ENCODE results near the gene STK32B. TPM values are rescaled to one million over a fixed set of nuclear protein-coding genes. Genes with fewer than 3 reads are reported as not detected.
"Not testable (repeated sequence)": the region's sequence is repeated elsewhere in the genome, so short reads cannot be mapped to it uniquely, and the experiment has no call there.

STK32B gene
- total RNA-seq, 1 donor = 5.3 TPM

DNA sequence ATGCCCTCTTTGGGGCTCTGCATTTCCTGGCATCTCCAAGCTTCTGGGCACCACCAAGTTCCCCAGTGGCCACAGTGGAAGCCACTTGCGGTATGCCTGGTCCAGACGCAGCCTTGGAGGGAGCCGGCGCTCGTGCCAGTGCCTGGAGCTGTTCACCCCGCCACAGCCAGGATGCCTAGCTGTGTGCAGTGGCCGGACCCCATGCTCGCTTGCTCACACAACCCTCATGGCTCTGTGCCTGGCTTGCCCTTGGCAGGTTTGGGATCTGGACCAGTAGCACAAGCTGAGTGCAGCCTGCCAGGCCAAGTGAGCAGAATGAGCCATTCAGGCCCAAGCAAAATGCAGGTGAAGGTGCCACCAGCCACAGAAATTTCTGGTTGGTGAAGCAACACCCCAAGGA is 373.6 kb downstream of the STK32B start:
- no peak for TF ChIP-seq CTCF (IDR thresholded peaks at IDR 0.05; ENCODE audit: insufficient read depth, low read length)
- H3K4me3 ChIP-seq (ENCODE audit: low read depth, low read length) = no peak overlapping the region

DNA sequence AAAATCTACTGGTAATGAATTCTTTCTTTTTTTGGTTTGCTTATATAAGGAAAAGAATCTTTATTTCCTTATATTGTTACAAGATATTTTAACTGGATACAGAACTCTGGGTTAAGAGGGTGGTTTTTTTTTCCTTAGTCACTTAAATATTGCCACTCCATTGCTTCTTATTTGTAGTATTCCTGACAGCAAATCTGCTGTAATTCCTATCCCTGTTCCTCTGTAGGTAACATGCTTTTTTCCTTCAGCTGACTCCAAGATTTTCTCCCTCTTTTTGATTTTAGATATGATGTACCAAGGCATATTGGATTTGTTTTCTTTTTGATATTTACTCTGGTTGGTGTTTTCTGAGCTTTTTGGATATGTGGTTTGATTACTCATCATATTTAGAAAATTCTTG is 378.5 kb downstream of the STK32B start:
- TF ChIP-seq CTCF (IDR thresholded peaks at IDR 0.05; ENCODE audit: insufficient read depth, low read length) = no peak
- no peak overlapping the region for H3K4me3 ChIP-seq (ENCODE audit: low read depth, low read length)
- no peak for DNase-seq (ENCODE audit: low read depth)

More for the DNA sequence above, 373.6 kb downstream of the STK32B start:
- no peak for DNase-seq (ENCODE audit: low read depth)

GRCh38 chr4:5433196-5433595 is 381.9 kb downstream of the STK32B start:
- no peak for TF ChIP-seq CTCF (IDR thresholded peaks at IDR 0.05; ENCODE audit: insufficient read depth, low read length)
- no peak for DNase-seq (ENCODE audit: low read depth)
- H3K4me3 ChIP-seq (ENCODE audit: low read depth, low read length) = no peak overlapping the region

- no peak overlapping the region for H3K4me3 ChIP-seq (ENCODE audit: low read depth, low read length)
- TF ChIP-seq CTCF (IDR thresholded peaks at IDR 0.05; ENCODE audit: insufficient read depth, low read length) = no peak
- no peak for DNase-seq (ENCODE audit: low read depth)
These were observed 383.9 kb downstream of the STK32B start for GRCh38 chr4:5435201-5435600.

DNA sequence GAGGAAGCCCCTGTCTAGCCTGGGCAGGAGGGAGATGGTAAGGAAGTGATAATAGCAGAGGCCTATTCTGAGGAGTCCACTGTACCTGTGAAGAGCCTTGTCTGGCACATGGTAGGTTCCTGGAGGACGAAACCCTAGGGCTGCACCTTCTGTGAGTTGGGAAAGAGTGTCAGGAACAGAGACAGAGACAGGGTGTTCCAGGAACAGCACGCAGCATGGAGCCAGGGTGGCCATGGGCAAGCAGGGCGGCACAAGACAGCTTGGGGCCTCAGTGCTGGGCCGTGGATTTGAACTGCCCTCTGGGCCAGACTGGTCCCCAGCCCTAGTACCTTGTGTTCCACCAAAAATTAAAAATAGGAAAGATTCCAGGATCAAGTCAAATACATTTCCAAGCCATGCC is 384.5 kb downstream of the STK32B start:
- no peak overlapping the region for H3K4me3 ChIP-seq (ENCODE audit: low read depth, low read length)
- no peak for TF ChIP-seq CTCF (IDR thresholded peaks at IDR 0.05; ENCODE audit: insufficient read depth, low read length)
- no peak for DNase-seq (ENCODE audit: low read depth)

- not testable (repeated sequence) for H3K4me3 ChIP-seq (ENCODE audit: low read depth, low read length)
These were observed 392.9 kb downstream of the STK32B start for GRCh38 chr4:5443976-5444802.

GRCh38 chr4:5444918-5445517 is 393.7 kb downstream of the STK32B start:
- H3K4me3 ChIP-seq (ENCODE audit: low read depth, low read length) = no peak overlapping the region
- DNase-seq (ENCODE audit: low read depth) = no peak
- no peak for TF ChIP-seq CTCF (IDR thresholded peaks at IDR 0.05; ENCODE audit: insufficient read depth, low read length)

More at GRCh38 chr4:5443976-5444802, 392.9 kb downstream of the STK32B start:
- not testable (repeated sequence) for DNase-seq (ENCODE audit: low read depth)

All from fibroblast of the aortic adventitia (primary cell).